NCI-H2171 treated with DMSO at 0.1 percent for 48 hours (cell line): Measurements from ENCODE around the gene DUSP8.
"Not testable (repeated sequence)": the region's sequence is repeated elsewhere in the genome, so short reads cannot be mapped to it uniquely, and the experiment has no call there.

Source experiments
- DNase-seq: peaks from one replicate; lab custom pipeline; 2025; lab: John Stamatoyannopoulos, UW

DUSP8 gene

DNA sequence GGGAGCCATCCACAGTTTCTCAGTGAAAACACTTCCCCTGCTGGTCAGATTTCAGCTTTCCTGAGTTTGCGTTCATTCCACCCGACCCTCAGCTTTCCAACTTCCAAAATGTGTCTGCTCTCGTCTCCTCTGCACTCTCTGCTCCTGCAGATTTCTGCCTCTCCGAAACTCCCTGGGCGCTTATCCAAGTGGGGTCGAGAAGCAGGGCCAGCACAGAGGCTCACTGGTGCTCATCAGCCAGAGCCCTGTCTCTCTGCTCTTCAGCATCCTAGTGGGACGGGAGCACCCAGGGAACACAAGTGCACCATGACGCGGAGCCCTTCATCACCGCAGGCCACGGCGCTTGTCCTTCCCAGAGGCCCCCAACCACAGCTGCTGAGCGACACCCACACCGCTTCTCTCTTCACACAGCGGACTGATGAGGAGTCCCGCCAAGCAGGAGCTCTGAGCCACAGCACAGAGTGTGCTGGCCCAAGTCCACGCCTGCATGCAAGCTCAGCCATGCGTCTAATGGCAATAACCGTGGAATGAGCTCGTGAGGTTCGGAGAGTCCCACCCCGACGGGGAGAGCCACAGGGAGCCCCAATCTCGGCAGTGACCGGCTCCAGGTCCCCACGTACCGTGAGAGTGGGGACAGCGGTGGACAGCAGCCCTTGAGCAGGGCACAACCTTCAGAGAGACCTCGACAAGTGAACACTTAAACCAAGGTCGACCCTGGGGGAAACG is 57.6 kb downstream of the DUSP8 start:
- DNase-seq: no peak

DNA sequence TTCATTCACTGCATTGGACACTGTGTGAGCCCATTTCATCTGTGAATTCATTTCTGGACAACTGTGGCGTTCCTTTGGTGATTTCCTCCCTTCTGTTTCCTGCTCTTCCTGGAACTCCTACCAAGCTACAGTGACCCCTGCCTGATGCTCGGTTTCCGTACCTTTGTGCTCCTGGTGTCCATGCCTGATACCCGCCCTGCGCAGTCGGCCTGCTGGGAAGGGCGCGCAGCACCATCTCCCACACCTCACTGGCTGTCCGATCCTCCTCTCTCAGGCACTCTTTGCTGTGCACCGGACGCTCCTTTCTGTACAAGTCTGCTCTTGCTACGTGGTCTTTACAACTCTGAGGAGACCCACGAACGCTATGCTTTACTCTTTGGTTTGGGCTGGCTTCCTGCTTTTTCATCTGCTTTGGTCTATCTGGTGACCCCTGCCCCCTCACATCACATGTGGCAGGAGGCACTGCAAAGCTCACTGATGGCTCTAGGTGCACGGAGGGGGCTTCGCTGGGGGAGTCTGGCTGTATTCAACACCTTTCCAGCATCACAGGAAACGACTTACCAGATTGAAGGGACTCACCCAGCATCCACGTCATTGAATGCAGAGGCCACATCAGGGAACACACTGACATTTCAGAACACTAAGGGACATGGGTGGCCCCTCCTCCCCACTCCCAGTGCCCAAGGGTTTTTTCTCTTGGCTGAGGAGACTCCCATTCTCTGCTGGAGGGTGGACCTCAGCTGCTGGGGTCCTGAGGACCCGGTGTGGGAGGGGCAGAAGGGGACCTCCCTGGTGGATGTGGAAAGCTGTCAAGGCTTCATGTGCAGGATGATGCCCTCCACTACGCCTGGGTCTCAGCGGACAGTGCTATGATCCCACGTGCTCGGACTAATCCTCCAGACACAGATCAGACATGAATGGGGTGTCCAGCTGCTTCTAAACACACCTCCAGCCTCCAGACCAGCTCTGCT is 58.5 kb downstream of the DUSP8 start:
- no peak for DNase-seq

DNA sequence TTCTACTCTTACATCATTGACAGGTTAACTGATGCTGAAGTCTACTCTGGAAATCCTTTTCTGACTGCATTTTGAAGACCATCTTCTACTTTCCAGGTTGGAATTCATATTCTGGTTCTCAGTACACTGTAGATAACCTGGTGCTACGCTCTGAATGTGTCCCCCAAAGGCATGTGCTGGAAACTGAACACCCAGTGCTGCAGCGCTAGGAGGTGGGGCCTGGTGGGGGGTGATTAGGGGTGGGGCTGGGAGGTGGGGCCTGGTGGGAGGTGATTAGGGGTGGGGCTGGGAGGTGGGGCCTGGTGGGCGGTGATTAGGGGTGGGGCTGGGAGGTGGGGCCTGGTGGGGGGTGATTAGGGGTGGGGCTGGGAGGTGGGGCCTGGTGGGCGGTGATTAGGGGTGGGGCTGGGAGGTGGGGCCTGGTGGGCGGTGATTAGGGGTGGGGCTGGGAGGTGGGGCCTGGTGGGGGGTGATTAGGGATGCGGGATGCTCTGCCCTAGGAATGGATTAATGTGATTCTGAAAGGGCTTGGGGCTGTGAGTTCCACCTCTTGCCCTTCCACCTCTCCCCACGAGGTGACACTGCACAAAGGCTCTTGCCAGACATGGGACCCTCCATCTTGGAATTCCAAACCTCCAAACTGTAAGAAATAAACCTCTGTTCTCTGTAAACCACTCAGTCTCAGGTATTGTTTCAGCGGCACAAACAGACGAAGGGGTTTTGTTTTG is 59.4 kb downstream of the DUSP8 start:
- DNase-seq: not testable (repeated sequence)

DNA sequence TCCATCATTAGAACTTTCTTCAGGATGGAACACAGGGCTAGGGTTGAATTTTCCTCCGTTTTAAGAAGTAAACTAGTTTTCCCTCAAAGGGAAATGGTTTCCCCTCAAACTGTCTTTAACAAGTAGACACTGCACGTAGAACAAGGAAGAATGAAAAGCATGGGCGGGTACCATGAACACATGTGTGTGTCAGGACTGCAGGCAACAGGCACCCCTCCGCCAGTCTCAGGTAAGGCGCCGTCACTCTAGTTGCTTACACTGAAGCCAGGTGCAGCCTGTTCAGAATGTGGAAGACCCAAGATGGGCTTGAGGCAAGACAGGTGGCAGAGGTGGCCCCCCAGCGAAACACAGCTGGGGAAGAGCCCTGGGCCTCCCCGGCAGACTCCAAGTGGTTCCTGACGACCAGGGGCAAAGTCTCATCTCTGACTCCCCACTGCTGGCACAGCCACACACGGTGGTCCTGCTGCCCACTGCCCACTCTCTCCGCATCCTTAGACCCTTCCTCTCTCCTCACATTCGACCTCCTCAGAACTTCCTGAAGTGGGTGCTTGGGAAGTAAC is 60.1 kb downstream of the DUSP8 start:
- no peak for DNase-seq

DNA sequence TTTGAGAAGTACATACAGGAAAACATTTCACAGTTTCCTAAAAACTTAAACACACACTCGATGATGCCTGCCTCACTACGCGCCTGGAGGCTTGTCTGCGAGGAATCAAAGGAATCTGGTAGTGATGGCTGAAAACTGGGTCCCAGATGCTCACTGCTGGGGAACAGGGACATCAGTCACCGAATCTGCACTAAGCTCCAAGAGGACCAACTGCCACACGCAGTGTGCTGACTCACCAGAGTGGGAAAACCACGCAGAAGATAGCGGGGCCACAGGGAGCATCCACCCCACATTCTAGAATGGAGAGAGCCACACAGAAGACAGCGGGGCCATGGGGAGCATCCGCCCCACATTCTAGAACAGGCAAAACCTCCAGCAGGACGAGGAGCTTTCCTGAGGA is 61.1 kb downstream of the DUSP8 start:
- DNase-seq: no peak

DNA sequence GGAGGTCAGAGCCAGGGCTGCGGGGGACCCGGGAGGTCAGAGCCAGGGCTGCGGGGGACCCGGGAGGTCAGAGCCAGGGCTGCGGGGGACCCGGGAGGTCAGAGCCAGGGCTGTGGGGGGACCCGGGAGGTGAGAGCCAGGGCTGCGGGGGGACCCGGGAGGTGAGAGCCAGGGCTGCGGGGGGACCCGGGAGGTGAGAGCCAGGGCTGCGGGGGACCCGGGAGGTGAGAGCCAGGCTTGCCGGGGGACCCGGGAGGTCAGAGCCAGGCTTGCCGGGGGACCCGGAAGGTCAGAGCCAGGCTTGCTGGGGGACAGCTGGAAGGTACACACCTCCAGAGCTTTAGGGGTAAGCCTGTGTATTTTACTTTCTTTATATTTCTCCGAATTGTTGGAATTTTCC is 61.7 kb downstream of the DUSP8 start:
- DNase-seq: not testable (repeated sequence)

DNA sequence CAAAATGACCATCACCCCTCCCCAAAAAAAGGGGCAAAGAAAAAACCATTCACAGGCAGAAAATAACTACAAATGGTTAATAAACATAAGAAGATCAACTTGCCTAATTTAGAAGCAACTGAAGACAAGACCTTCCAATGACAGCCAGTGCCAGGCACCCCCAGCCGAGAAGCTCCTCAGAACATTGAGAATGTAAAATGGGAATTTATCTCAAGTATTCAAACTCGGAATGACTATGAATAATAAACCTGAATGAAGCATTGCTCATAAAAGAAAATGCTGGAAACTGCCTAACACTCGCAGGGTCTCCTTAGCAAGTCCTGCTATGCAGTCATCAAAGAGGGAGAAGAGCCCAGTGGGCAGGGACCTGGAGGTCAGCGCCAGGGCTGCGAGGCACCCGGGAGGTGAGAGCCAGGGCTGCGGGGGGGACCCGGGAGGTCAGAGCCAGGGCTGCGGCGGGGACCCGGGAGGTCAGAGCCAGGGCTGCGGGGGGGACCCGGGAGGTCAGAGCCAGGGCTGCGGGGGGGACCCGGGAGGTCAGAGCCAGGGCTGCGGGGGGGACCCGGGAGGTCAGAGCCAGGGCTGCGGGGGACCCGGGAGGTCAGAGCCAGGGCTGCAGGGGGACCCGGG is 62.3 kb downstream of the DUSP8 start:
- no peak for DNase-seq

DNA sequence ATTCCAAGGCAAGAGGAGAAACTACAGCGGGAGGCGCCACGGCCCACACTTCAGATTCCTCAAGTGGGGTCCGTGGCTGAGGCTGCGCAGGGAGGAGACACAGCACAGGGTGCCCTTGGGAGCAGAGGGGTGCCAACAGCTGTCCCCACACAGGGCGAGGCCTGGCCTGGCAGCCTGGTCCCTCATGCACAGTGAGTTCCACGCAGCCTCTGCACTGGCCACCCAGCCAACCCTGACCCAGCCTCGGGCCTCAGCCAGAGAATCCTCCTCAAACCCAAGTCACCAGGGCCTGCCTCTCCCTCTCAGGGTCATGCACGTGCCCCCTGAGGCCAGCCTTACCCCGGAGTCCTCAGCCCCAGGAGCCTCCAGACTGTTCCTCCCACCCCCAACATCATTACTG is 63.1 kb downstream of the DUSP8 start:
- DNase-seq: no peak

DNA sequence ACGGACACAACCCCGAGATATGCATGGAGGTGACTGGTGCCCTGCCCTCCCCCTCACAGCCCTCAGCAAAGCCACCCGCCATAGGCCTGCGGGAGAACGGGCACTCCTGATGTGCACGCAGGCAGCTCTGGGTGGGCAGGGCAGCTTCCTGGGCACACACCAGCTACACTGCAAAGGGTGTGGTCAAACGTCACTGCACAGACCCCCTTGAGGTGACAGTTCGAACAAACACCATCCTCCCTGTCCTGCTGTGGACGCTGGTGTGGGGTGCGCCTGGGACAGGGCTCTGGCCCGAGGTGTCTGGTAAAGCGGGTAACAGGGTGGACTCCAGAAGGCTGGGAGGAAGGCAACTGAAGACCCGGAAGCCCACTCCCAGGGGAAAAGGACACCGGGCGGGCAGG is 63.6 kb downstream of the DUSP8 start:
- no peak for DNase-seq

DNA sequence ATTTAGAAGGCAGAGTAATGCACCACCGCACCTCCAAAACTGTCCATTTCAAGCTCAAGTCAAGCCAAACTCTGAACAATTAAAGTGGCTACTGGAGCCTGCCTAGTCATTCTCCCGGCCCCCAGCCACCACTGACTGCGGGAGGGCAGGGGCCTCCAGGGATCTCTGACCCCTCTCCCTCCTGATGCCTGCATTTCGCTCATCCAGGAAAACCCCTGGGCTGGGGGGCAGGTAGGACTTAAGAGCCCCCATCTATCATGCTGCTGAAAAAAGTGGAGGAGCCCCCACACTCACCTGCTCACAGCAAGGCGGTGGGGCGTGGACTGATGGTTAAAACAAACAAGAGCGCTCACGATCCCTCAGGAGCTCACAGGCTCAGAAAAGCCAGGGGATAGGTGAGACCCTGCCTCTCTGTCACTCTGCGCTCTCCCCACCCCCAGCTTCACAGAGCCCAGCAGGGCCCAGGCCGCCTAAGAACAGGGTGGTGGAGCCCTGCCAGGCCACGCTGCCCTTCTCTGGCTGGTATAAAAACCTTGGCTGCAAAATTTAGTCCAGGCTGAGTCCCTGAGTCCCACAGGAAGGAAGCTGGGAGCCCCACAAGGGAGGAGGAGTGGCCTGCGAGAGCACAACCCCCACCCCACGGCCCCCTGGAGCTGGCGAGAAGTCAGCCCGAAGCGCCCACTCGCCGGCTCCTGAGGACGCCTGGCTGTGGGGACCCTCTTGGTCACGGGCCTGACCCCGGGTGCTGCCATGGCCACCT is 64.5 kb downstream of the DUSP8 start:
- no peak for DNase-seq

DNA sequence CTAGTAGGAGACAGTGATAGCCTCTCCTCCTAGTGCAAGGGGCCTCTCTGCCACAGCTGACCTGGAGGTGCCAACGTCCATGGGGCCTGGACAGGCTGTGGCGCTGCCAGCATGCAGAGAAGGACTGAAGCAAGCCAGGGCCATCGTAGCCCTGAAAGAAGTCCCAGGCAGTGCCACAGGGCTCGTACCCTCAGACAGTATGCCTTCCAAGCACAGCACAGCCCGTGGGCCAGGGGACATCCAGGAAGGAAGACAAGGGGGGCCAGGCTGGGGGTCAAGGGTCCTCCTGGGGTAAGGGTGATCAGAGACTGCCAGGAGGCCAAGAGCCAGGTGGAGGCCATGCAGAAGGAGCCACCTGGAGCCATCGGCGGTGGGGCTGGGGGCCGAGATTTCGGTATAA is 65.1 kb downstream of the DUSP8 start:
- no peak for DNase-seq

DNA sequence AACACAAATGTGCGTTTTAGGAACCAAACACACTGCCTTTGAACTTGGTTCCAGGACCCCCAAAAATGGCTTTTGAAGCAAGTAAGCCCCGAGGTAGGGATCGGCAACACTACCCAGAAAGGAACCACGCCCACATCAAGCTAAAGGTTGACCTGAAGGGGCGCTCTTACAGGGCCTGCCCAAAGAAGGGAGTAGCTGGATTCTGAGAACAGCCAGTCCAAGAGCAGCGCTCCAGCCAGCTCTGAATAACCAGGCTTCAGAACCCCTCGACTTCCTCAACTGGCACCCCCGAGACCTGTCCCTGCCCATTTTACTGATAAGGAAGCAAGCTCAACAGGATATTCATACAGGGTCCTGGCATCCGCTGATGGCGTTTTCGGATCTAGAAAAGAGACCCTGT is 66.6 kb downstream of the DUSP8 start:
- DNase-seq: no peak

DNA sequence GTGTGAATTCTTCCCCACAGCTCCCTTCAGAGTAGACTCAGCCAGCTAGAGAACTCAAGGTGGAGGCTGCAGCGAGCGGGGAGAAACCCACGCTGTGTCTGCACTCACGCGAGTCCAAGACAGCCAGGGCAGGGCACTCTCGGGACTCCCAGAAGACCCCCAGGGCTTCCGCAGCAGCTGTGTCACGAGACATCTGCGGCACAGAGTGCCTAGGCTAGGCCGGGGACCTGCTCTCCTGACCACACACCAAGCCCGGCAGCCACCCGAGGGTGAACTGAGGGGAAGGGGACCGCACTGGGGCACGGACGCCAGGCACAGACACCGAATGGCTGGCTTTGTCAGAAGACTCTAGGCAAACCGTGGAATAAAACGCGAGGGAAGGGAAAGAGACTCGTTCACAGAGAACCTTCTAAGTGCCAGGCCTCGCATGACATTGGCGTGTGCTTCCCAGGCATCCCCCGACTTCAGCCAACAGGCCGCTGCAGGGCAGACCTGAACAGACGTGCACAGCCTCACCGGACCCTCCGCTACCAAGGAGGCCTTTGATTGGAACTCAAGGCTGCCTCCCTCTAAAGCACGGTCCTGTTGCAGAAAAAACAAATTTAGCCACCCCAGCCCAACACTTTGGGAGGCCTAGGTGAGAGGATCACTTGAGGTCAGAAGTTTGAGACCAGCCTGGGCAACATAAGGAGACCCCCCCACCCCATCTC is 67.3 kb downstream of the DUSP8 start:
- no peak for DNase-seq

DNA sequence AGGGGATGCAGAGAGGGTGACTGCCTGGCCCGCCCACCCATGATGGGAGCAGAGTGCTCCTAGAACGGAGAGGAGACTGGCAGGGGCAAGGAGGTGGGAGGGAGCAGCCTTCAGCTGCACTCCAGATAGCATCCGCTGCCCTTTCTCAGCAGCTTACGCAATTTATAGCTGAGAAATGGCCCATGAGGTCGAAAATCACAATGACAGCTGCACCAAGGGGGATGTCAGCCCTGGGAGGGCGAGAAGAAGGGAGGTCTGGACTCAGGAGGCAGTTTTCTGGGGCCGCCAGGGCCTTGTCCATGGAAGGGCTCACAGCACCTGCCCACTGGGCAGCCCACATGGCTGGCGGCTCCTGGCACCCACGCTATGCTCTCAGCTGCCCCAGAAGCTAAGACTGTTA is 67.9 kb downstream of the DUSP8 start:
- no peak for DNase-seq
